HG03060 (cell line): Measurements from ENCODE around the gene NFIB.

Source experiments
- ATAC-seq: cut with Tn5 transposase; IDR thresholded peaks from one replicate; pipeline ENCODE4 v1.9.1; 2021; ENCODE audit warnings: low read depth, moderate number of reproducible peaks; ENCODE audit not compliant: unreplicated experiment

NFIB gene

DNA sequence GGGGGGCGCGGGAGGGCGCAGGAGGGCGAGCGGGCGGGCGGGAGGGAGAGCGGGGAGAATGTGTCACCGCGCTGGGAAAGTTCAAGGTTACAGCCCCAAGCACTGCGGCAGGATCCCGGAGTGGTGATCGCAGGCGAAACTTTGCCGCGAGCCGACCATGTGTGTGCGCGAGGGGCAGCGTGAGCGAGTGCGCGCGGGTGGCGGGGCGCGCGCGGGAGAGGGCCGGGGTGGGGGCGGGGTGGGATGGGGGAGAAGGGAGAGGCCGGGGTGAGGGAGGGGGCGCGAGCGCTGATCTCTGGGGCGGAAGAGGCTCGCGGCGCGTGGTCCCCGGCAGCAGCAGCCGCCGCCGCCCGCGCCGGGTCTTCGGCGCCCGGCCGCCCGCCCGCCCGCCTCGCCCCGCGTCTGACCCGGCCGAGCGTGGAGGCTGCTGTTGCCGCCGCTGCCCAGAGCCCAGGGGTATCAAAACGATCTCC lies at the start of gene NFIB:
Gene NFIB (minus strand): TSS at position 191 of the 473 bp plus-strand sequence. CDS start 630 bp downstream, outside the sequence.
- ATAC-seq: no peak

DNA sequence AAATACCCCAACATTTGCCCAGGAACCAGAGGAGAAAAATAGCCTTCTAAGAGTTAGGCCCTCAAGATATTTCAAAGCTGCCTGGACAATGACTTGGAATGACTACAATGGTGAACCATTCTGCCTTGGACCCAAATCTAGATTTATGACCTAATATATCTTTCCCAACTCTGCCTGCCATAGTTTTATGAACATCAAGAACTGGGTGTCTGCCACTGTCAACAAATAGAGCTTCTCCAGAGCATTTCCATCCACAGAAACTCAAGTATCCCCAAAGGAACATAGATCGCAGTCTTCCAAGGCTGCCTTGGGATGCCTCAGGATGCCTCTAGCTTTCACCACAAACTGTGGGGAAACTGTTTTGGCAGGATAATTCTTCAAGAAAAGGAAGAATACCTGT lies 48.2 kb upstream of the NFIB start:
- no peak for ATAC-seq

DNA sequence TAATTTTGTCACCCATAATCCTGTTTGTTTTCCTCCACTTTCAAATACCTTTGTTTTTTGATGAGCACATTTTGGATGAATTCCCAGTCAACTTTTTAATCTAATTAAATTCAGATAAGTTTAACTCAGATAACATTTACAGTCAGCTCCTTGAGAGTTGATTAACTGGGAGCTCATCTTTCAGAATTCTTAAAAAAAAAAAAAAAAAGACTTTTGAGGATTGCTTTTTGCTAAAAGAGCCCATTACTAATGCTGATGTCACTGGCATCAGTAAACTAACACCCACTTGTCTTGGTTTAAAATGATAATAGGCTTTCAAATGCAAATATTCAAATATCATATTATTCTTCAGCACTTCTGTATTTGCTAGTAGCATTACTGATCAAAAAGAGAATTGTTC lies 47.1 kb upstream of the NFIB start:
- ATAC-seq: no peak

DNA sequence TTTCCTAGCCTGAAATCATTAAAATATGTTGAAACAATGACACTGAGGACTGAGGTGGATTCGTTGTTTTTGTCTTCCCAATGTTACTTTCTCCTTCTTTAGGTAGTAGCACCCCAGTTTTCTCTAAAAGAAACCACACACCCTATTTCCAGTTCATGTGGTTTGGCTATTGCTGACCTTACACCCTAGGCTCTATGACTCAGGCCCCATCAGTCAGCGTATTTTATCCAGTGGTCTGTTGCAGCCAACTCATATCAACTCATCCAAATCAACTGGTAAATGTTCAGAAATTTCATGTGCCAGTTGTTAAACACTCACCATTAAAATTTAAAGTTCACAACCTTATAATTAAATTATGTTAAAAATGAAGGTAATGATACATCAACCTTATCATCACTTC lies 44.6 kb upstream of the NFIB start:
- ATAC-seq: no peak

DNA sequence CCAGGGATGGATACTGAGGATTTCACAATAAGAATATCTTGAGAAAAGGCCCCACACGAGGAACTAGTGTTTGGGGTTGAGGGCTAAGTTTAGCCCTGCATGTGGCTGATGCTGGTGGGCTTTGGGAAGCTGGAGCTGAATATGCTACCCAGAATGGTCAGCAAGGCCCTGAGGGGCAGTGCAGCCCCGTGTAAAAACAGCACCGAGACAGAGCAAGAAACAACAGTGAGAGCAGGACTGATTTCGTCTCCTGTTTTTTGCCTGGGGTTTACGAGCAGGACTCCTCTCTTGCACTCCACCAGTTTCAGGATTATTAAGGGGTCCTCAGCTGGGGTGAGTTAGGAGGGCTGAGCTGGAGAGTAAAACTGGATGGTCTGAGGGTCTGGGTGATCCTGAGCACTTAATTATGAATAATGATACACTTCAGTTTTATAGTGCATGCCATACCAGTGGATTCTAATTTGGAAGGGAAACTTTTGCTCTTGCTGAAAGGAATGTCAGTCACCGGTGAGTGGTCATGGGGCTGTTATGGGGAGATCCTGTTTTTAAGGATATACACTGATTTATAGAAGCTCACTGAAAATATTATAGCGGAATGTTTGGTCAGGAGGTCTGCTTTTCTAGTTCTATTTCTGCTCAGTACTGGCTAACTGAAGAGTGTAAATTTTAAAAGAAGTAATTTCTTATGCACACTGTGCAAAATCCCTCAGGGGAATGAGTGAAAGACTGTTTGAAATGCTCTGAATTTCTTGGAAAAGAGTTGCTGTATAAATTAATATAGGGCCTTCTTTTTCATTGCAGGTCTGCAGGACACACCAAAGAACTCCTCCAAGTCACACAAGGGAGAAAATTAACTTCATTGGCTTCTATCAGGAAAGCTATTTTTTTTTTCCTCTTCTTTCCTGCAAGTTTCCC lies 42.7 kb upstream of the NFIB start:
- no peak for ATAC-seq

DNA sequence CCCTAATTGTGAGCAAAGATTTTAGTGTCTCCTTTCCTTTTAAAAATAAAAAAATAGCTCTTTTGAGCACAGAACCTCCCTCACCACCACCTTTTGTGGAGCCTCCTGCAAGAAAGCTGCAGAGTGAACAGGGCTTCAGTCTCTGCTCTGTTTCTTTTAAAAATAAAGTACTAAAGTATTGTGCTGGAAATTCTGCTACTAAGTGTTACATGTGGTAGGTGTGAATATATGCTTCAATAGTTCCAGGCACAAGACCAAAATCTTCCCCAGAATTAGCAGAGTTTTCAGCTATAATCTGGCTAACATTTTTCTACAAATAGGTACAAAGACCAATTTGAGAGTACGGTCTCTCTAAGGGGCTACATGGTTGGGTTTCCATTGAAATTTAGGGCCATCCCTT lies 40.3 kb upstream of the NFIB start:
- ATAC-seq: no peak

DNA sequence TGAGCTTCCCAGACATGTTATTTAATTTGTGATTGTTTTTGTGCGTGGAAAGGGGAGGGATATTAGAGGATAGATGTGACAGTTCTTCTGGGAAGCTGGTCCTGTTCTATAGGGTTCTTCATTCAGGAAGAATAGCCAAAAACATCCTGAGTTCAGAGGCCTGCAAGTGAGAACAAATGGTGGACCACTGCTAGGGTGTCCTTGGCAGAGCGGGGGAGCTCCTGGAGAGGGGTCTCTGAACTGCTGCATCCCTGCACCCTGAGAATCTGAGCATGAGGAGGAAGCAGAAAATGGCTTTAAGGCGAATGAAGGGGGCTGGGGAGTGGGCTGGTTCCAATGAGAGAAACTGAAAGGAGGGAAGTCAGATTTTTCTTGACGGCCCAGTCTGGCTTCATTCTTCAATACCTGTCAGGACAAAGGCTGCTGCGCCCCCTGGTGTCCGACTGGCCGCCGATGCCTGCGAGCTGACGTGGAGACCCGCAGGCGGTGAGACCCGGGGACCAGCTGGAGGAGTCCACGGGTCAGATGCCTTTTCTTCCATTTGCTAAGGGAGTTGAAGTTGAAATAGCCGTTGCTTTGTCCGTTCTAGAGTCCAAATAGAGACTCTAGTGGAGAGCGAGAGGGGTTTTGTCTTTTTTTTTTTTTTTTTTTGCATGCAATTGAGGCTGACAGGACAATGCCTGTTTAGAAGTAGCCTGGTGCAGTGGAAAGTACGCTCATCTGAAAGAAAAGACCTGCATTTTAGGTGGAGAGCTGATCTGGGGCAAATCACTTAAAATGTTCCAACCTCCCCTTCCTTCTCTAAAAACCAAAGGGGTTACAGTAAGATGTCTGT lies 39.5 kb upstream of the NFIB start:
- ATAC-seq: peak; percentile 62

DNA sequence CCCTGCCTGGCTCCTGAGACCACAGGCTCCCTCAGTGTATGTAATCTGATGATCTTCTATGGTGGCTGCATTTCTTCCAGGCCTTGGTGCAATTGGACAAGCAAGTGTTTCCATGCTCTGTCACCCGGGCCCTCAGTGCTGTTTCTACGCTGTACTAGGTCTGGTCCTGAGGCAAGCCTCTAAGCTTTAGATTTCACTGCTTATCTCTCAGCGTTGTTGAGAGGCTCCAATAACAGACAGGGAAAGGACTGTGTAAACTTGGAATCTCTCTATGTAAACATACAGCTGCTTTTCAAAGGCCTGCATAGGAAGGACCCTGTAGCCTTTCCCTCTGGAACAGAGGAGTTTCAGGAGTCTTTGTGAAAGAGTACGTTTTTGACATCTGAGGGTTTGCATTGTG lies 38.6 kb upstream of the NFIB start:
- no peak for ATAC-seq

DNA sequence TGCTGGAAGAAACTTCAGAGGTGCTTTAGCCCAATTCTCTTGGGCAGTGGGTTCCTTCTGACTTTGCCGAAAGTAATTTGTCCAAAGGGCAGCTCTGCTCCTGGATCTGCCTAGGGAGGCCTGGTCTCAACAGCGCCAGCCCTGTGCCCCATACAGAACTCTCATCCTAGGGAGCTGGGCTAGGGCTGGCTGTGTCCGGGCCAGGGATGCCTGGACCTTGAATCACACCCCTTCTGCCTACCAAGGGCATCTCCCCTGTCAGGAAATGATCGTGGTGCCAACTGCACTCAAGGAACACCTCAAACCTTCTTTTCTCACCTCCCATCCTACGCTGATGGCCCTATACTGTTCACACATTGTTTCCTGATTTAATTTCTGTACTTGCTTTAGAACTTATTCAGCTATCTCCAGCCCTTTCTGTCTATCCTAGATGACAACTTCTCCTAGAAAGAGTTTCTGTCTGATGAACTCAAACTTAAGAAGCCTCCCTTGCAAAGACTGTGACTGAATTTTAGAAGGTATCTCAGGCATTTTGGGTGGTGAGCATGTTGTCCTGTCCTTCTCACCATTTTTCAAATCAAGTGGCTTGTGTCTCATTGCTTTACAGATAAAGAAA lies 37.4 kb upstream of the NFIB start:
- no peak for ATAC-seq

DNA sequence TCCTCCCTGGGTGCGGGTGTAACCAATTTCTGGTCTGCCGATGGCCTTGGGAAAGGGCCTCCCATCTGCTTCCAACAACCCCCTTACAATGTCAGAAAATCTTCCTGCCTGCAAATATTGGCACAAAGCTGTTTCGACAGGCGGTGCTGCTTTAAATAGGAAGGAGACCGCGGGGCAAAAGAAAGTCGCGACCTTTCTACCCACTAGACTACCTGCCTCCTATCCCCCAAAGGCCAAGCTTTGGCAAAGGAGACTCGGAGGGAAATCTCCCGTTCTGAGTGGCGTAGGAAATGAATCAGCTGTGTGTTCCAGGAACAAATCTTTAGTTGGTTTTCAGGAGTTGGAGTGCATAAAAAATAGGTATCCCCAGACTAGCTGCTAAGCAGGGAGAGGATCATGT lies 36.8 kb upstream of the NFIB start:
- no peak for ATAC-seq

DNA sequence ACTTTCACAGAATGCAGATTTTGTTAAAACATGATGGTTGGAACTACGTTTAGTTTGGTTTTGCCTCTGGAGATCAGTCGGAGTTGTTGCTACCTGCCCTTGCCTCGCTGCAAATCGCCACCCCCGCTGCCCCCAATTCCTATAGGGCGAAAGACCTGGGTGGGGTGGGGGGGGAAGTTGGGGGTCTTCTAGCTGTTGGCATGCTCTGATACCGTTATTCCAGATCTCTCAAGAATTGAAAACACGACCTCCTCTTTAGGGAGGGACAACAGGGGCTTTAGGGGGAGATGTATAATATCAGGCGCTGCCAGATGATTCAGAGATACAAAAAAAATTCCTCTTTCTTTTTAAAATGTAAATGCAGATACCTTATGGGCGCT lies 36.4 kb upstream of the NFIB start:
- no peak for ATAC-seq

DNA sequence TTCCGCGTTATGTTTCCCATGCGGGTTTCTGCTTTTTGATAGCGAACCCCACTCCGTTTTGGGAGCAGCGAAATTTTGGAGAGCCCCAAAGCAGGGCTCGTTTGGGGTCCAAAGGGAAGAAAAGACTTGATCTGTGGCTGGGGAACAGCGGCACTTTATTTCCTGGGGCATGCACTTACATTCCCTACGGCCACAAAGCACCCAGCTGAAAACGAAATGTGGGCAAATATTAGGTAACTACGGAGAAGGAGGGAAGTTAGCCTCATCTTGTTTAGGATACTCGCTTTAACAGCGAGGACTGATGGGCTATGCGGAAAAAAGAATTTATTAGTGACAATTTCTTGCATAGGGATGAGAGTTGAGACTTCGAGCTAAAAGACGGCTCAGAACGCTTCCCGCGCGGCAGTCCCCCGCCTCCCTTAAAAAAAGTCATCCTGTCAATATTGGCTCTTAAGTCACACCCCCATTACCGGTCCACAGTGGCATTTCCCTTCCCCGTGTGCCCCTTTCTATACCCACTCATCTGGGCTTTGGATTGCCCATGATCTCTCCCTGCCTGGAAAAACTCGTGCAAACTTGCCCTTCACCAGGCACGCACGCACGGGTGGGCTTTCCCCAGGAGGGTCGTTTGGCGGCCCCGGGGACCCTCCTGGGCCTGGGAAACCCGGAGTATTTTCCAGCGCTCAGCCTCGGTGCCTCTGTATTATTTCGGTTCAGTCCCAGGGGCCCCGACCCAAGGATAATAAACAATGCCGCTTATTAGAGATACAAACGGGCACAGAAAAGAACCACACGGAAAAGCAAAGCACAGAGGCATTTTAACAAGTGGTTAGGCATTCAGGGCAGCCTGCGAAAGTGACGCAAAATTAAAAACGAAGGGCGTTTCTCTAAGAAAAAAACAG lies 35.8 kb upstream of the NFIB start:
- no peak for ATAC-seq

DNA sequence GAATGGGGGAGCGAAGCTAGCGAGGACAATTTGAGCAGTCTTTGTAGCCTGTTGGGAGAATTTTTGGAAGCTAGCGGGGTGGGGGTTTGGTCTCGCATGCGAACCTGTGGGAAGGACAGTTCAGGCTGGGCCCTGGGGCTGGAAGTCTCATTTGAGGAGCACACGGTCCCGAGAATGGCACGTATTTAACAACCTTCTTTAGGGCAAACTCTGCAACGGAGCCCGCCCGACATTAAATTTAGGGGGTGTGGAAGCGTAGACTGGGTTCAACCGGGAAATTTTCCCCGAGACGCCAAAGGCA lies 35.2 kb upstream of the NFIB start:
- ATAC-seq: no peak

DNA sequence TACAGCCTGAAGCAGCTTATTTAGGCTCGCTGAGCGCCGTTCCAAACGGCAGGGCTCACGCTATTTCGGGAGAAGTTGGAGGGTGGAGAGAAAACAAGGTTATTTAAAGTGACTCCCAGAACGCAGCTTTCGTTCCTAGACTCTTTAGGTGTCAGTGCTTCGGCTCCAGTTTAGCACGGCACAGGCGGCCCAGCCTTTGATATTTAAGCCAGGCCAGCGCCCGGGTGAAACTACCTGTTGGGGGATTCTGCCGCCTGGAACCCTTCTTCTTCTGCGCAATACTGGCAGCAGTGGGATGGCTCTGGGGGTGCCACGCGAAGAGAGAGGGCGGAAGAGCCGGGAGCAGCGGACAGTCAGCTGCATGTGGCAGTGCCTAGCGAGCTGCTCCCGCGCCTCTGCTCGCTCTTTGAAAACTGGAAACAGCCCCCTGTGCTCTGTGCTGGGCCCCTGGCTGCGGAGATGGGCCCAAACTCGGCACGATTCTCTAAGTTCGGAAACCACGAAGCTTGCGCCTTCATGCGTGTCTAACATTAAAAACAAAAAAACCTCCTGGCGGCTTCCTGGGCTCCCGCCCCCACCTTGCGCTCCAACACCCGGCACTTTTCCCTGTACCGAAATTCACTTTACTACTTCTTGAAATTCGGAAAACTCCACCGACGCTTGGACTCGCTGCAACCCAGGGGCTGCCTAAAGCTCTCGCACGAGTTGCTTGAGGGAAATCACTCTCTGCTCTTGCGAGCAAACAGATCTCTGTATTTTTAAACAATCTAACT lies 34.6 kb upstream of the NFIB start:
- ATAC-seq: no peak

DNA sequence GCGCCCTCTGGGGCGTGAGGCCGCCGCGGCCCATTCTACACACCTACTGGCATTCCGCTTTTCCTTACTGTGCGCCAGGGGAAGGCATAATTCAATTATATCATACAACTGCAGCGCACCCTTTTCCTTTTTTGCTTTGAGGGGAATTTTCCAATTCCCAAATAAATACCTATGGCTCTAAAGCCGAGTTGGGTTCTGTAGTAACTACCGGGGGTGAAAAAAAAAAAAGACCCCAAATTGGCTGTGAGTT lies 34.1 kb upstream of the NFIB start:
- no peak for ATAC-seq

DNA sequence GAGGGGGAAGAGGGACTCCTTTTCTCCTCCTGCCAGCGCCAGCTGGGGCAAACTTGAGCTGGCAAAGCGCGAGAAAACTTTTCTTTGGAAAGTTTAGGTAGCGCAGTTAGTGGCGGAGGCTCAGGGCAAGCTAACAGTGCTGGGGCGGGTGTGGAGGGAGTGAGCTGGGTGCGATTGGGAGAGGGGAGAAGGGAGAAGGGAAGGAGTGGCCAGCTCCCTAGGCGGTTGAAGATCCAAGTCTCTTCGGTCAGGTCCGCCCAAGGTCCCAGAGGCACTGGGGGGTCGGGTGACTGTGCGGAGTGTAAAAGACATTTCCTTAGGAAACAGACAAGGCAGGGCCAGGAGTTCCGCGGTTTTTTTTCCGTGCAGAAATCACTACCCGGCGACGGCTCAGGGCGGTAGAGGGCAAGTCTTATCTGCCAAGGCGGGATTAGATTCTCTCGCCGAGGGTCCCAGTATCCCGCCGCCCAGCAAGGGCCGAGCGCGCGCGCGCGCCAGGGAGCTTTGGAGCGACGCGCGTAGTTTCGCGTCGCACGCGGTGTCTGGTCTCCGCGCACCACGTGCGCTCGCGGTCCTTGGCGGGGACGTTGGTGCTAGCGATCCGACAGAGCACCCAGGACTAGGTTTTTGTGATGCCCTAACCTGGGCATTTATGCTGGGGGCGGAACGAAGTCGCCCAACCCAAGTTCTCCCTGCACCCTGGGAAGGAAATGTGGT lies 33.6 kb upstream of the NFIB start:
- no peak for ATAC-seq

DNA sequence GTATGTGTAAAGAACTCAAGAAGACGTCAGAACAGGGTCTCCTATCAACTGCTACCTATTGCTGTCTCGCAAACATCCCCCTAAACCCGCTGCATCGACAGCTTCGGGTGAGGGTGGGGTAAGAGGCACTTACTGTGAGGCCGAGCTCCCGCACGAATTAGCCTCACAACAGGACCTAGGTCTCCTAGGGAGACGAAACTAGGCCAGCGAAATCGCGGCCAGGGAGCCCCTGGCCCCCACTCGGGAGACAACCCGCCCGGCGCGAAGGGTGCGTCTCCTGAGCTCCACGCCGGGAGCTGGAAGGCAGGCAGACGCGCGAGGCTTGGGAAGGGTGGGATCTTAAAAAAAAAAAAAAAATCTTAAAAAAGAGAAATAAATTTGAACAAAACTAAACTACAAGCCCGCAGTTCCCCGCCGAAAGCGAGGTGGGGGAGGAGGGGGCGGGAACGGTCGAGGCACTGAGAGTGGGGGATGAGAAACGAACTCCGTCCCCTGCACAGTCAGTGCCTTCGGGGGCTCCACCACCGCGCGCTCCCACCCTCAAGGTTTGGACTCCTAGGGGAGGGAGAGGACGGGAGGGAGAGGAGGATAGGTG lies 33.0 kb upstream of the NFIB start:
- no peak for ATAC-seq

DNA sequence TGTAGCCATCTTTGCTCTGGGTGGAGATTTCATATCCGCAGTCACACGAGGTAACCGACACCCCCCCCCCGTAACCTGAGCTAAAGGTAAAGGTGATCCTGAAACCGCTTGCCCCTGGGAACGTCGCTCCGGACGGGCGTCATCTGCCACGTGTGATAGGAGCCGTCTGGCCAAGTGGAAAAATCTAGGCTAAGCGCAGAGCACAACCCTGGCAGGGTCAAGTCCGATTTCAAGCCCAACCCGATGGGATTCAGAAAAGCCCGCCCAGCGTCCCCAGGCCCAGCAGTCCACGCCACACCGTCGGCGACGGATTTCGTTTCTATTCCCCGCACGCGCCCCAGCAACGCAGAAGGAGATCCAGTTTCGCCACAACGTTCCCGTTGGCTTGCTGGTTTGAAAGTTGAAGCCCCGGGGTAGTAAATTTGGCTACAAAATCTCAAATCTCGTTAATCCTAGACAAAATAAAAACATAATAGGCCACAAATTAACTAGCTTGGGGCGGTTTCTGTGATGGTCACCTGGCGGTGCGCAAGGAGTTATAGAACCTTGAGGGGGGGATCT lies 32.4 kb upstream of the NFIB start:
- no peak for ATAC-seq
